GM19463 (cell line): Measurements from ENCODE around the gene ETV6.

ENCODE experiments used
- ATAC-seq: cut with Tn5 transposase; IDR thresholded peaks from one replicate; pipeline ENCODE4 v1.9.1; 2021; ENCODE audit warnings: mild to moderate bottlenecking, moderate library complexity; ENCODE audit not compliant: unreplicated experiment

Gene ETV6

DNA sequence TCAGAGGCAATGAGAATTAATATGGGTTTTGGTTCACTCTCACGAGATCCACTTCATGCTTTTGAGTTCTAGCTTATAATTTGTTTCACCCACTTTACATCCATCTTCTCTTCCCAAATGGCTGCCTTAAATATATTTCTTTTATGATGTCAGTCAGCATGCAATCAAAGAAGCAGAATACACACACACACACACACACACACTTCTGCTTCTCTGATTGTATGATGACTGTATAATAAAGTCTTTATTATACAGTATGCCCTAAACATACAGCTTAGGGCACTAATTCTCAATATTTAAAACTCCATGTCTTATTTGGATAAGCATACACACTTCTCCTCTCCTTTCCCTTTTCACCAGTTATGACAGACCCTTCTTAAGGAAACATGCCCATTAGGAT is 6.7 kb upstream of the ETV6 start:
- no peak for ATAC-seq

DNA sequence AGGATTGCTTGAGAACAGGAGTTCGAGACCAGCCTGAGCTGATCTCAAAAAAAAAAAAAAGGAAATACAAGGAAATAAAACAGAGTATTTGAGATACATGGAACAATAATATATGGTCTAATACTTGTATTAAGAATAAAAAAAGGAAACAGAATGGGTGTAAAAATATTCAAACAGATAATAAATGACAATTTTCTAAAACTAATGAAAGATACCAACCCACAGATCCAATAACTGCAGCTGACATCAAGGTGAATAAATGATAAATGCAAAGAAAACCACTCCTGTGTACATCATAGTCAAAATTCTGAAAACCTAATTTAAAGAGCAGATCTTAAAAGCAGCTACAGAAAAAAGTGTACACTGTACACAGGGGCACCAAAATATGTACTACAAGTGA is 4.1 kb upstream of the ETV6 start:
- ATAC-seq, result no peak

DNA sequence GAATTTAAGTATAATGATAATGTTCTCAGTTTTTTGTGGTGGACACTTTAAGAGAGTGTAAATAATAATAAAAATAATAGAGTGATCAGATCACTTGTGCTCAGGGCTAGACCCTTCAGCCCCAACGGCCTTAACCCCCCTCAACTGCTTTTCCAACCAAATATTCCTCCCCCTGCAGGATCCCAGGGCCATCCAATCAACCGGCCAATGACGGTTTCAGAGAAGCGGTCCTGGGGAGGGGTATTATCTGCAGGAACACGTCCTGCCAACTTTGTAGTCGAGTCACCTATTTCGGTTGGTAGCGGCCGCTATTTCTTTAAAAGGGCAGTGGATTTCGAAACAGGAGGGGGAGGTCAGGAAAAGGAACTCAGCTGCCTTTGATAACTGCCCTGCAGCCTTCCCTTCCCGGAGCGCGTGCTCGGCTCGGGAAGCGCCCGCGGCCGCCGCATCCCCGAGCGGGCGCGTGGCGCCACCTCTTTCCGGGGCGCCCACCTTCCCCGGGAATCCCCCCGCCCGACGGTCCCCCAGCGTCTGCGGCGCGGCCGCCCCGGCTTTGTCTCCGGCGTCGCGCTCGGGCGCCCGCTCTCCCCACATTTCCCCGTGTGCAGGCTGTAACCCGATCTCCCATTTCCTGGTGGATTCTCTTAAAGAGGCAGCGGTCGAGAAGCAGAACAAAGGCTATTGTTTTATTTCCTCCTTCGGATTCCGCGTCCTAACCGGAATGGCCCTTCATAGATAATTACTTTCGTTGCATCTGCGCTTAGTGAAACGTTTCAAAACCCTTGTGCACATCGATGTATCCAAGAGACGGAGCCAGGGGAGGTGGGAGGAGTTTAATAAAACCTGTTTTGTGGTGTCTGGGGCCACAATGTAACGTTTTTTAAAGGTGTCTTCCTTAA is 711 bp upstream of the ETV6 start:
- ATAC-seq, result peak; percentile 32

DNA sequence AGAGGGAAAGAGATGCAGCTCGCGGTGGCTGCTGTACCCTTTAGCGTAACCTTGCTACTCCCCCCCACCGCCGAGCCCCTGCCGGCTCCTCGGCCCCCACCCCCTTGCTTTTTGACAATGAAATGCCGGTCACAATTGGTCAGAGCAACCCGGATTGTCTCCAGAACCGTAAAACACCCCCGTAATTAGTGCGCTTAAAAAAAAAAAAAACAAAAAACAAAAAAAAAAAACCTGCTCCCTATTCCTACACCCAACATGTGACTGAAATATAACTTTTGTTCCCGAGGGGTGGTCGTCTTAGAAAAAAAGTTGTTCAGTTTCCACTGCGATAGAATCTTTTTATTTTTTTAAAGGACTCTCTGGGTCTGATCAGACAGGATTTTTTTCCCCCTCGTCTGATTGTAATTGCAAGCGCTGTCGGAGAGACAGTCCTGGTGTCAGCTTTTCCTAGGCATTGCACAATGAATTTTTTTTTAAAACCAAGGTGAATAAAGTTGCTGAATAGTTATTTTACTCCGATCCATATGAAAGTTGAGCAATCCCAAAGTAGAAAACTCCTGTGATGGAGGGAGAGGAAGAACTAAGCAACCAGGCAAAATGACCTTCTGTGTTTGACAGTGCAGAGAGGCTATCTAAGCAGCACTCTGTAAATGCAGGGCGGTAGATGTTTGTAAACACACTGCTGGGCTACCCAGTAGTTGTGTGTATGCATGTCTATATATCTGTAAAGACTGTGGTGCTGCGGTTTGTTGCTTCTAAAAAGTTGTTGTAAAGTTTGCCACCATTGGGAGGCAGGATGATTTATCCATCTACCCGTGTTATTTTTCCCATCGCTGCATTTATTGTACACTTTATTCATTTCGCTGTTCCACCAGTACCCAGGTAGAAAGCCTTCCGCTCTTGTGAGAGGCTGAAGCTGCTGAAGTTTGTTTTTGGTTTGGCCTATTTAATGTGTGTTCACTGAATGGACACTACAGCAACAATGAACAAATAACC is 1.1 kb downstream of the ETV6 start:
- ATAC-seq, result no peak

DNA sequence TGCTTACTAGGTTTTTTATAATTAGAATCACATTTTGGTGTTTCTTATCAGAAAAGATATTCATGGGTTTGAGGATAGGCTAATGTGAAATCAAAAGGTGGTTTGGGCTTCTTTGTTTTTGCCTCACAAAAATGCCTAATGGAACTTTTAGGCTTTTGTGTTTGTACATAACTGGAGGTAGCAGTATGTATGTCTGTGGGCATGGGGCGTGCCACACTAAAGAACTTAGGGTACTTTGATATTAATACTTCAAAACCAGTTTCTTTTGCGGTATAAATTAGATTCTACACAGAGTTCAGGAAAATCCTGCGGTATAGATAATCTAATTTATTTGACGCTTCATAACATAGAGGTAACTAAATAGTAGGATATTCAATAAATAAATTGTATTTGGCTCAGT is 1.9 kb downstream of the ETV6 start:
- ATAC-seq, result no peak

DNA sequence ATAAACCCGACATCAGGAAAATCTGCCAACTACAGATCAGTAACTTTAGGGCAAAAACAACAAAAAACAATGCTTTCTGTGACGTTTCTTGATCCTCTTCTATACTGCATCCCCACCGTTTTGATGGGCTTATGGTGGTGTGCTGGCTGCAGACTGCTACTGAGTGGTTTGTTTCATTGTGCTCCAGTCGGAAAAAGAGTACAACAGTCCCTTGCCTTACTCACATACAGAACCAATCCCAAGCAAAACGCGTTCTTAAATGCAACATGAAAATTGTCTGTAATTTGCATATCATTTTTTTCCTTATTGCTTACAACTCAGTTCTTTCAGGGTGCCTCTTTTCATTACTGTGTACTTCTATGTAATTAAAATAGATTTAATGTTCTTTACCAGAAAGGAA is 2.3 kb downstream of the ETV6 start:
- no peak for ATAC-seq

DNA sequence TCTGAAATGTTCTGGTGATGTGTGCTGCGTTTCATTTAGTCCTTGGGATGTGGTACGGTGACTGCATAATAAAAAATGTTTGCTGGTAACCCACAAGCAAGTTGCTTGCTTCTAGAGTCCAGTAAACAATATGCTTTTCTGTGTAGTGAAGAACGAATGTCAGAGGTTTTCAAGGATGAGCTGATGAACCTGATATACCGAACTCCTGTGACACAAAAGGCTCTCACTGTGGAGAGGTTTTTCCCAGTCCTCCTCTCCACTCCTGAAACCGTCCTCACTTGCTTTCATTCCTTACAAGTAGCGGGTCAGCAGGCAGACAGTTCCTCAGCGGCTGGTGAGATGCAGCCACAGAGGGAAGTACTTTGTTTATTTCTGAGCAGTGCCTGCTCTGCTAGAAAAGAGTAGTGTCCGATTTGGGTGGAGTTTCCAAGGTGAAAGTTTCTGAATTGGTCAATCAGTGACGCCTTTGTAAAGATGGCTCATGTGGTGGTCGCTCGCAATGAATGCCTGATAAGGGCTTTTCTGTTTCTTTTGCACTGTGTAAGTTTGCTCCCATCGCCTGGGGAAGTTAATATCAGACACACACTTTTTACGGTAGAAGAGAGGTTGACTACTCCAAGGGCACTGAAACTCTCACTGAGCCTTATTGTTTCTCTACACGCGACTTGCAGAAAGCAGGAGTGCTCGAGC is 3.0 kb downstream of the ETV6 start:
- peak; percentile 26 for ATAC-seq

DNA sequence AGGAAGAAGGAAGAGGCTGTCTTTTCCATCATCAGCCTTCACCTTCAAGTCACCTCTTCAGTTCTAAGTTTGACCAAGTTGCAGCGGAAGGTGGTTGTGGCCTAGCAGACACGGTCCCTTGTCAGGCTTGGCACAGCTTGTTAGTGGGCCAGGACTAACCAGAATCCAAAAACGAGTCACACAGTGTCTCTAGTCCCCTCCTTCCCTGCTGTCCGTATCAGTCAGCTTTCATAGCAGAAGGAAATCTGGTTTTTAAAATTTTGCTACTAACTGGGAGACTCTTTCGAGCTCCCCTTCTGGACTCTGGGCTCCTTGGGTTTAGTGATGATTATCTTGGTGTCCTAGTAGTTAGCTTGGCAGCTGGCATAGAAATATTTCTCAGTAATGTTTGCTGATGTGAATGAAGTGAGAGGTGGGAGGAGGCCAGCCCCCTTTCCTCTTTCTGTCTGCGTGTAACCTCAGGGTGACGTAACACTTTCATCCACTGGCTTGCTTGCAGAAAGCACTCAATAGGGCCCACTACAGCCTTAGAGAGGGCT is 3.8 kb downstream of the ETV6 start:
- ATAC-seq, result peak; percentile 18

DNA sequence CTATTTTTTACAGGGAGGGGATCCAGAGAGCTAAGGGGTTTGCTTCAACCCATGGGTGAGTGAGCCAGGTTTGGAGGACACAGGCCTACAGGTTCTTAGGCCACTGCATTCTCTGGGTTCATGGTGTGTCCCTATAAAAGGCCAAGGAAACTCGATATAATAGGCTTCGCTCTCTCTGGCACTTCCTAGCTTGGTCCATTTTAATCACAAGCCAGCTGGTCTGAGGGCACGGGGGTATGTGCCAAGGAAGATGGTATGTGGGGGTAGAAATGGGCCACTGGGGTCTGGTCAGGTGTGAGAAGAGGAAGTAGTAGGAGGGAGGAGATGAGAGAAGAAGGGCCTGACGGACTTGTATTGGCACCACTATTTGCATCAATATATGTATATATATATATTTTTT is 4.9 kb downstream of the ETV6 start:
- ATAC-seq, result no peak

DNA sequence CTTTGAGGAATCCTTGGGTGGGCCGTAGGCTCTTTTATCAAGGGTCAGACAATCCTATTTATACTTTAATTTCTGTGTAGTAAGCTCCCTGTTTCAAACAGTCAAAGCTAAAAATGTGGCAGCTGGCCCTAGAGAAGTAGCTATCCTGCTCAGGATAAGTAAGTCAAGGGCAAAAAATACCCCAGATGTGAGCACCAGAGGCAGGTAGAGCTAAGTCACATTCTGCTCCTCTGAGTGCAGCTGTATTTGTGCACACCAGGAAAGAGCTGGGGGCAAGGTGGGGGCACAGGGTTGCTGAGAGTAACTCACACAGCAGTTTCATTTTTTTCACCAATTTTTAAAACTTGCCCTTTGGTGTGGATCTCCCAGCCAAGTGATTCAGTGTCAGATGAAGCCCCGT is 5.3 kb downstream of the ETV6 start:
- ATAC-seq, result no peak

DNA sequence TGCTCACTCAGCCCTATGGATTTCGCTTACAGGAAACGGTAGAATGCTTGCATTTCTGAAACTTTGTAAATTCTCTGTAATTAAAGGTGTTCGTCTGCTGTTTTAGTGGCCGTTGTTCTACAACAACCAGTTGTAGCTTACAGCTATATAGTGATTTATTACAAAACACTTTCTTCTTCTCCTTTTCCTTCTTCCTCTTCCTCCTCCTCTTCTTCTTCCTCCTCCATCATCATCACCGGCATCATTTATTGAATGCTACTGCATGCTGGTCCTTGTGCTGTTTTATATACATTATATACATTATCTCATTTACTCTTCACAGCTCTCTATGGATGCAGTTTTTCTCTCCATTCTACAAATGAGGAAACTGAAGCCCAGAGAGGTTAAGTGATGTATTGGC is 6.4 kb downstream of the ETV6 start:
- ATAC-seq, result no peak

DNA sequence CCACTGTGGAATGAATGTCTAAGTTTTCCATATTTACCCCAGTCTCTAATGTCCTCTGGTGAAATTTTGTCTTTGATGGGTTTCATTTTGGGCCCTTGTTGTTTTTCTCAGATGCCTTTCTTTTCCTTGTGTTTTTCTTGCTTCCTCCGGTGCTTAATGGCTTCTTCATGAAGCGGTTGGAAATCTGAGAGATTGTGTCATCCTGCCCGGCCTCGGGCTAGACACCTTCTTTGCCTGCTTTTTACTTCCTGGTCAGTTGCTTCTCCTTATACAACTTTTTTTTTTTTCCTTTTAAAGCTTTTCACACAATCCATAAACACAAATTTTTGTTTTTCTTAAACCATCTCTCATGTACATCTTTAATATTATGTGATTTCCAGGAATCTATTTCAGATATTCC is 7.1 kb downstream of the ETV6 start:
- ATAC-seq, result no peak

DNA sequence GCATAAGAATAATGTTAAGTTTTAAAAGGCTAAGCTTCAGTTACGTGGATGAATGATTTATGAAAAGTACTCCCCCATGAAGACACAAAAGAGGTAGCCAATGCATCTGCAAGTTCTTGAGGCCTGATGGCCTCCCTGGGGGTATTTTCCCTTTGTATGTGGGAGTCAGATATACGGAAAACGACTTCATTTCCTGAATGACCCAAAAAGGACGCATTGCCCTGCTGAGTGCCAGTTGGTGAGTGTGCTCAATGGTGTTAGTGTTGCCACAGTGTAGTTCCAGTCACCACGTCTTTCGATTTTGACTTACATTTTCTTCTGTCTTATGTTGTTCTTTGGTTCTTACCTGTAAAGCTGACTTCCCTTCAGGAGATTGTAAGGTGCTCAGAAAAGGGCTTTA is 8.0 kb downstream of the ETV6 start:
- ATAC-seq, result no peak

DNA sequence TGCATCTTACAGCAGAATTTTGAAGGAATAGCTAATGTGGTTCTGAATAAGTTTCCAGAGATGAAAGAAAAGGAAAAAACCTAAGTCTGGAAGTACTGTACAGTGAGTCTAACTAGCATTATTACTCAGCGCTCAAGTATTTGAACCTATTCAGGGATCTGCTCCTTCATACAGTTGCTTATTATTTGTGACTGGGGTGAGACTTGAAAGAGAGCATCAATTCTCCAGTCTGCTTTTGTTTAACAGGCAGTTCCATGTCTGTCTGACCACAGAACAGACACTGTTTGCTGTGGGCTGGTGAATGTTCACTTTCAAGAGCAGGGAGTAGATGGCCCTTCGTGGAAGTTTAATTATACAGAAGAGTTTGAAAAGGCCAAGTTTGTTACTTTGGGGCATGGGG is 9.3 kb downstream of the ETV6 start:
- ATAC-seq, result no peak

DNA sequence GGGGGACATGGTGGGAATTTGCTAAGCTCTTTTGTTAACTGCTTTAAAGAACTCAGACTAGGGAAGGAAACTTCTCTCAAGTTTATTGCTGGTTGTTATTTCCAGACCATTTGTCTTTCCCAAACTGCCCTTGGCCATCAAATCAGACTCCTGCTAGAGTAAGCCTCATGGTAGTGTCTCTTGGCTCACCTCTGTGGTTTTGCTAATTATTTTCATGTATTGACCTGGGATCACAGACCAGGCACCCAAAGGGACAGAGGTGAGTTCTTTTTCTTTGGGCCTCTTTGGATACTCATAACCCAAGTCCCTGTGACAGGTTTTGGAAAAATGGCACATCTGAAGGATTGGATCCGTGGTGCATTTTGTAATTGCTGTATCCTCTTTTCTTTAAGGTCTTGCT is 11.2 kb downstream of the ETV6 start:
- ATAC-seq, result no peak

DNA sequence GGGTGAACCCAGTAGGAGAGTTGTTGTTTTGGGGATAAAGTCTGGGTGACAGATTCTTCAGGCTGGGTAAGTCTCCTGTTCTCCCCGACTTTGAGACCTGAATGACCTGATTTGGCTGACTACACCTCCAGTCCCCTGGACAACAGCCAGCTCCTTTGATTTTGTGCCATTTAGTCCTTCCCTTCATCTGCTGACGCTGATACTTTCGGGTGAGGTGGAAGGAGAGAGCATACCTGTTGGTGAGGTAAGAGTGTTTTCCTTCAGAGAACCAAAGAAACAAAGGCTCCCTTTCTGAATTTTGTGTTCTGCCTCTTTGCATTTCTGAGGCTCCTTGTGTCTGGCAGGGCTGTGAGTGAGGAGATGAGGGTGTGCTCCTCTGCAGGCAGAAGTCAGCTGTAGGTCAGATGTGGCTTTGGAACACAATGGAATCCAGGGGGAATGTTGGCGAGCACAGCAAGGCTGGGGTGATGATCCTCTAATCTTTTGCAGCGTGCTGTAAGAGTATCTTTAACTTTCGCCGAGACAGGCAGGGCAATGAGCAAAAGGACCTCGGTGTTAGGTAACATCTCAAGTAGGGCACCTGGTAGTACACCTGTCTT is 12.1 kb downstream of the ETV6 start:
- ATAC-seq, result no peak

DNA sequence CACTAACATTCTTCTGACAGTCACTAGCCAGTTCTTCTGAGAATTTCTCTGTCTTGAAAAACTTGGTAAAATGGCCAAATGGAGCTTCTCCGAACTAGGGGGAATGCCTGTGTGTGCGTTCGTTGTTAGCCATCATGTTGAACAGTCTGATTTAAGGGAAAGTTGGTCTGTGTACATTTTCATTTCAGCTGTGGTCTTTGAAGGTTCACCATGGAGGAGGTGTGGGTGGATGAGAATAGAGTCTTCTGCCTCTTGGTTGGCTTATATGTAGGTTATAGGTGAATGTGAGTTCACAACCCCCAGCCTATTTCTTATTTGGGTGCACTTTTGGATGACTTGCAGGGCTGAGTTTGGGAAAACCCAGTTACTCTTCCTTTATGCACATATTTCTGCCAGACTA is 12.9 kb downstream of the ETV6 start:
- ATAC-seq, result no peak

DNA sequence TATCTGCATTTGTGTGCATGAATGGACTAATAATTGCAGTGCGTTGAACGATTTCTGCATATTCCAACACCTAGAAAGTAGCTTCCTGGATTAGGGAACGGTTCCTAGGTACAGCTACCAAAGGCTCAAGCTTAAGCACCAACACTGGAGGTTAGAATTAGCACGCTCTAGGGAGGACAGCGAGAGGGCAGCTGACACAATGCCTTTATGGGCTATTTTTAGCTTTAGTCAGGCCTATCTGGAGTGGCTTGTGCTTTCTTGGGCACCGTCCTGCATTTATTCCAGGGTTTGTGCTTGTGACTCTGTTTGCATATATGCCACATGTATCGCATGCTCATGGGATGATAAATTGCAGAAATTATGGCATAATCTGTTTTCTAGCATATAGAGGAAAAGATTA is 13.7 kb downstream of the ETV6 start:
- no peak for ATAC-seq

DNA sequence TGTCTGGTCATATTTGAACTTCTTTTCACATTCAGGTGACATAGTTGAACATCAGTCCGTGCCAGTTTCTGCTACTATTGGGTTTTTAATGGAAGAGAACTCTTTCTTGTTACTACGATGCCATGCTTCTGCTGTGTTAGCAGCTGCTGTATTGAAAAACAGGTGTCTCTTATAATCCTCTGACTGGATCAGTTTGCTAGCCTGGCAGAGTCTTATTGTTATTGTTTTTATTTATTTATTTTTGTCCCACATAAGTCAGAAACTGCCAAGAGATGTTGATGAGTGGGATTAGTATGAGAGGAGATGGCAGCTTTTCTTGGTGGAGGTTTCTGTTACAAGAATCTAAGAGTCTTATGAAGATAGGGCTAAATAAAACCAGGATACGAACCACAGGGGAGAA is 14.6 kb downstream of the ETV6 start:
- ATAC-seq, result no peak
